ENCODE measurements around the gene ANGPTL1.
"Not testable (repeated sequence)": the region's sequence is repeated elsewhere in the genome, so short reads cannot be mapped to it uniquely, and the experiment has no call there.

ANGPTL1 gene

GRCh38 chr1:178862864-178863263 lies 8.0 kb downstream of the ANGPTL1 start:
- no peak for DNase-seq

GRCh38 chr1:178862416-178862815 lies 8.5 kb downstream of the ANGPTL1 start:
- no peak for DNase-seq

GRCh38 chr1:178857126-178857525 lies 13.8 kb downstream of the ANGPTL1 start:
- no peak for DNase-seq

GRCh38 chr1:178849918-178850317 lies 21.0 kb downstream of the ANGPTL1 start:
- DNase-seq = no peak

DNA sequence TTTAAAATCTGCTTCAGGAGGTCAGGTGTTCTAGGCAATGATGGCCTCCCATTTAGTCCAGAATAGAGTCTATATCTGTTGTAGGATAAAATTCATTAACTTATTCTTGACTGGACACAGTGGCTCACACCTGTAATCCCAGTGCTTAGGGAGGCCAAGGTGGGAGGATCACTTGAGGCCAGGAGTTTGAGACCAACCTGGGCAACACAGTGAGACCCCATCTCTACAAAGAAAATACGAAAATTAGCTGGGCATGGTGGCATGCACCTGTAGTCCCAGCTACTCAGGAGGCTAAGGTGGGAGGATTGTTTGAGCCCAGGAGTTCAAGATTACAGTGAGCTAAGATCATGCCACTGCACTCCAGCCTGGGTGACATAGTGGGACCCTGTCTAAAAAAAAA lies 23.0 kb downstream of the ANGPTL1 start:
- DNase-seq = not testable (repeated sequence)

GRCh38 chr1:178847396-178847849 lies 23.5 kb downstream of the ANGPTL1 start:
- DNase-seq = no peak

DNA sequence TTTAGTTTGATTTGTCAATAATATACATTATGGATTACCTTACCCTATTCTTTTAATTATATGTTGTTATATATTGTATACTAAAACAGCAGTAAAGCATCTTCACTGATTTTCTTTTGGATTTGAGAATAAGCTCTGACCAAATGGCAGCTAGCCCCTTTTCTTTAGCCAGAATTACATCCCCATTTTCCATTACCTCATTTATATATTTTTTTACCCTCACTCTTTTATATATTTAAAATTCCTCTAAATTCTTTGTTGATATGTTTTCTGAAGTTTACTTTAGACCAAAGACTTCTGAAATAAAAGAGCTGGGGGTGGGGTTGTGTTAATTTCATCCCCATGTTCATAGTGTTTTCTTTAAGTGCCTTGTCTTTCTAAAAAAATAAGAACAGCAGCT lies 24.6 kb downstream of the ANGPTL1 start:
- DNase-seq = no peak

GRCh38 chr1:178844436-178844835 lies 26.4 kb downstream of the ANGPTL1 start:
- DNase-seq = no peak

- no peak for DNase-seq
Observed at GRCh38 chr1:178825167-178825566, 45.7 kb downstream of the ANGPTL1 start.

DNA sequence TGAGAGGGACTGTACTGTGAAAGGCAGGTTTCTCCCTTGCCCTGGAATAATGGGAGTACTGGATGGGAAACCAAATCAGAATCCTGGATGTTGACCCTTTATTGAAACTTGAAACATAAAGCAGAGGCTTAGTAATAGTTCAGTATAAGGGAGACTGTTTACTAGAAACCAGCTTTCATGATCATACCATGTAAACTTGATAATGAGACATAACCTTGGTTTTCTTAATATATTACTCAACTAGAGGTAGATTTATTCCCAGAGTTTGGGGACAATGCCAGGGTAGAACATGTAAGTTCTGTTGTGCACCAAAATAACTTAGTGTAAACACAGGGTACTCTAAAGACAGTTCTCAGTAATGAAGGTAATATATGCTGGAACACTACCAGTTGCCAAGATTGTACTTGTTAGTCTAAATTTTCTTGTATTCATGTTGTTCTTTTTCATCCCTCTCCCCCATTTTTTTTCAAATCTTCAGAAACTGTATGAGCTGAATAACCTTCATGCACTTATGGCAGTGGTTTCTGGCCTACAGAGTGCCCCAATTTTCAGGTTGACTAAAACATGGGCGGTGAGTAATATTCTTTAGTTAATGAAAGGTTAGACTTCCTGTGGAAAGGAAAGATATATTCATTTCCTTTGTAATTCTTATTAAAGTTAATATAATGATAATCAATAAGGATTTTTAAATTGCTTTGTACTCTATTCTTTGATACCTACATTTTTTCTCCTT lies 49.6 kb downstream of the ANGPTL1 start:
- no peak for DNase-seq

GRCh38 chr1:178819123-178819522 lies 51.8 kb downstream of the ANGPTL1 start:
- no peak for DNase-seq

DNA sequence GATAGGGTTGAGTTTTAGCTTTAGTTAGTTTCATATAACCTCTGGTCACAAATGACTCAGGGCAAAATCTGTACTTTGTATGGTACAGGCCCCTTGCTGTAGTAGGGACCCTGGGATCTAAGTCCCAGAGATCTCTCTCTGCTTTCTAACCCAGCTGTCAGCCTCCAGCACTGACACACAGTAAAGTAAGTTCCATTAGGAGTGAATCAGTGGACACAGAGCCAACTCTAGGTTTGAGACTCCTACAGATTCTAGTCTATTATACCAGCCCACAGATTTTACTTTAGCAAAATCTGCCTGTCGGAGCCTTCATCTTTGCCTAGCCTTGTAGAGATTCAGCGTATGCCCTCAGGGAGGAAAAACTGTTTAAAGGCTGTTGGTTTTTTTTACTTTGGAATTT lies 52.5 kb downstream of the ANGPTL1 start:
- DNase-seq = no peak

DNA sequence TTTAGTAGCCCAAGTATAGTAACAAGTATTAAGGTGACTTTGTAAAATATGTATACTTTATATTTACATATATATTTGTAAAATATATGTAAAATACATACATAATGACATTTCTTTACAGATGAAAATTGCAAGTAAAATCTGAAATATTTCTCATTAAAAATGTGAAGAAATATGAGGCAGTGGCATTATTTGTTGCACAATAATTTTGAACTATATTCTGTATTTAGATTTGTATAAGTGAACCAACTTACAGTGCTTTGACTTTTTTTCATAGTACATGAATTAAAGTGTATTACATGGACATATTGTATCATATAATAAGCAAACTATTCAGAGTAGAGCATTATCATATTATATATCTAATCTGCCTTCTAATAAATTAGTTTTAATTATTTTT lies 60.3 kb downstream of the ANGPTL1 start:
- DNase-seq = no peak

- no peak for DNase-seq
Observed at GRCh38 chr1:178808529-178808928, 62.3 kb downstream of the ANGPTL1 start.

DNA sequence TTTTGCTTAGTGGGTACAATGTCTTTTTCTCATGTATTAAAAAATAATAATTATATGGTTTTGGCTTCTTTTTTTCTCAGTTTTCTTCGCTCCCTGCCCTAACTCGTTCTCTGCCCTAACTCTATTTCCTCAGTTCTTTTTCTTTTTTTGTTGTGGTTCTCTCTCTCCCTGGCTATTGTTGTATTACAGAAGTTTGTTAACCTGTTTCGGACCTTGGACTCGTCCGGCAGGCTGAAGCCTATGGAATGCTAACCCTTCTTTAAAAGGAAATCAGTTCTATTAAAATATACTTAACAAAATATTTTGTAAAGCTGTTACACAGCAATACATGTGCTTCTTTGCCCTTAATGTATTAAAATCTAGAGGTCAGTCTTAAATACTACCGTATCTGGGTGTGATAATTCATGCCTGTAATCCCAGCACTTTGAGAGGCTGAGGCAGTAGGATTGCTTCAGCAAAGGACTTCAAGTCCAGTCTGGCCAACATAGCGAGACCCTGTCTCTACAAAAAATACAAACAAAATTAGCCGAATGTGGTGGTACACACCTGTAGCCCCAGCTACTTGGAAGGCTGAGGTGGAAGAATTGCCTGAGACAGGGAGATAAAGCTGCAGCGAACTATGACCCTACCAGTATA lies 64.1 kb downstream of the ANGPTL1 start:
- DNase-seq = no peak

GRCh38 chr1:178802873-178803272 lies 68.0 kb downstream of the ANGPTL1 start:
- DNase-seq = no peak

Measured in activated naive CD4-positive, alpha-beta T cell treated with Interleukin-2 at 50 U/mL for 16 hours (primary cell).